GM12873 (cell line): ENCODE results near the gene STAC3.

Experiments
- TF ChIP-seq, protein P1 (sequence below): IDR thresholded peaks from 2 replicates; pipeline ENCODE4 v1.5.1; 2012; ENCODE audit warnings: low read depth, mild to moderate bottlenecking, moderate library complexity, low read length, control low read depth; ENCODE audit not compliant: insufficient read depth; ENCODE audit errors: missing control alignments

Gene STAC3

DNA sequence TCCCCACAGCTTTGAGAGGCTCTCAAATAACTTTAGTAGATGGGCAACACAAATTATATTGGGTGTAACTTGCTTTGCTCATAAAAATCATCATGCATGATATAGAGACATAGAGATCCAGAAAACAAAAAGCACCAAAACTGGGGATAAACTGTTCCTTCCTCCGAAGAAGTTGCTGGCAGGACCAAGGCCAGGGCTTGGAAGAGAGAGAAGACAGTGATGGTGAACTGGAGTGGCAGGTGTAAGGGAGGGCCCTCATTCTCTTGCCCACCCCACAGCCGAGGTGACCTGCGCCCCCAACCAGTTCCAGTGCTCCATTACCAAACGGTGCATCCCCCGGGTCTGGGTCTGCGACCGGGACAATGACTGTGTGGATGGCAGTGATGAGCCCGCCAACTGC is 49.8 kb downstream of the STAC3 start:
- TF ChIP-seq, protein P1, sequence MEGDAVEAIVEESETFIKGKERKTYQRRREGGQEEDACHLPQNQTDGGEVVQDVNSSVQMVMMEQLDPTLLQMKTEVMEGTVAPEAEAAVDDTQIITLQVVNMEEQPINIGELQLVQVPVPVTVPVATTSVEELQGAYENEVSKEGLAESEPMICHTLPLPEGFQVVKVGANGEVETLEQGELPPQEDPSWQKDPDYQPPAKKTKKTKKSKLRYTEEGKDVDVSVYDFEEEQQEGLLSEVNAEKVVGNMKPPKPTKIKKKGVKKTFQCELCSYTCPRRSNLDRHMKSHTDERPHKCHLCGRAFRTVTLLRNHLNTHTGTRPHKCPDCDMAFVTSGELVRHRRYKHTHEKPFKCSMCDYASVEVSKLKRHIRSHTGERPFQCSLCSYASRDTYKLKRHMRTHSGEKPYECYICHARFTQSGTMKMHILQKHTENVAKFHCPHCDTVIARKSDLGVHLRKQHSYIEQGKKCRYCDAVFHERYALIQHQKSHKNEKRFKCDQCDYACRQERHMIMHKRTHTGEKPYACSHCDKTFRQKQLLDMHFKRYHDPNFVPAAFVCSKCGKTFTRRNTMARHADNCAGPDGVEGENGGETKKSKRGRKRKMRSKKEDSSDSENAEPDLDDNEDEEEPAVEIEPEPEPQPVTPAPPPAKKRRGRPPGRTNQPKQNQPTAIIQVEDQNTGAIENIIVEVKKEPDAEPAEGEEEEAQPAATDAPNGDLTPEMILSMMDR: no peak

DNA sequence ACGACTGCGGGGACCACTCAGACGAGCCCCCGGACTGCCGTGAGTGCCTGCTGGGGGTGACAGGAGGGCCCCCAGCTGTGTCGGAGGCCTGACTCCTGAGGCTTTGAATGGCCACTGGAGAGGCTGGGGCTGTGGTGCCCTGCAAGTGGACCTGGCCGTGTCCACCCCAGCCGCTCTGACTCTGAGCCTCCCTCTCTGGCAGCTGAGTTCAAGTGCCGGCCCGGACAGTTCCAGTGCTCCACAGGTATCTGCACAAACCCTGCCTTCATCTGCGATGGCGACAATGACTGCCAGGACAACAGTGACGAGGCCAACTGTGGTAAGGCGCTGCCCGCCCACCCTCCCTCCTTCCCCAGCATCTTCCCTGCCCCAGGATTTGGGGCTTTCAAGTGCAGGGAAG is 50.5 kb downstream of the STAC3 start:
- TF ChIP-seq, protein P1: no peak

DNA sequence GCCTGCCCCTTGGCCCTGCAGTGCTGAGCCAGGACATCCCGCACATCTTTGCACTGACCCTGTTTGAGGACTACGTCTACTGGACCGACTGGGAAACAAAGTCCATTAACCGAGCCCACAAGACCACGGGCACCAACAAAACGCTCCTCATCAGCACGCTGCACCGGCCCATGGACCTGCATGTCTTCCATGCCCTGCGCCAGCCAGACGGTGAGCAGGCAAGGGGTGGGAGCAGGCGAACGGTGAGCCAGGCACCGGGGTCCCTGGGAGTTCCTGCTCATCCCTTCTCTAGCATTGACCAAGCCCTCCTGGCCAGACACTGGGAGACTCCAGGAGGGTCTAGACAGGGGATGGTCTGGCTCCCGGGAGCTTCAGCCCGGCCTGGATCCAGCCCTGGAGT is 51.8 kb downstream of the STAC3 start:
- TF ChIP-seq, protein P1: no peak

DNA sequence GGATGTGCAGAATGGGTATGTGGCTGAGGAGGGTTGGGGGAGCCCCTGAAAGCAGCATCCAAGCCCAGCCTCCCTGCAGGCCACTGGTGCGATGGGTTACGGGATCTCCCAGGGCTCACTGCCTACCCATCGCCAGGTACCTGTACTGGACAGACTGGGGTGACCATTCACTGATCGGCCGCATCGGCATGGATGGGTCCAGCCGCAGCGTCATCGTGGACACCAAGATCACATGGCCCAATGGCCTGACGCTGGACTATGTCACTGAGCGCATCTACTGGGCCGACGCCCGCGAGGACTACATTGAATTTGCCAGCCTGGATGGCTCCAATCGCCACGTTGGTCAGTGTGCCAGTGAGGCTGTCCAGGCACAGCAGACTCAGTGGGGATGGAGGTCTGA is 52.7 kb downstream of the STAC3 start:
- TF ChIP-seq, protein P1: no peak

DNA sequence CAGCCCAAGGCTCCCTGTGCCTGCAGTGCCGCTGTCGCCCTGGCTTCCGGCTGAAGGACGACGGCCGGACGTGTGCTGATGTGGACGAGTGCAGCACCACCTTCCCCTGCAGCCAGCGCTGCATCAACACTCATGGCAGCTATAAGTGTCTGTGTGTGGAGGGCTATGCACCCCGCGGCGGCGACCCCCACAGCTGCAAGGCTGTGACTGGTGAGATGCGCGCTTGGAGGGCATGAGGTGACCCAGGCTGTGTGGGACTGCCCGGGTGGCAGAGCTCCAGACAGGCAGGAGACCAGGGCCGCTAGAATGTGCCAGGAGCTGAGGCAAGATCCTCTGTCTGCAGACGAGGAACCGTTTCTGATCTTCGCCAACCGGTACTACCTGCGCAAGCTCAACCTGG is 54.0 kb downstream of the STAC3 start:
- TF ChIP-seq, protein P1: no peak

- TF ChIP-seq, protein P1: no peak
These were observed 54.5 kb downstream of the STAC3 start for GRCh38 chr12:57196439-57196838.

GRCh38 chr12:57195611-57196371 is 55.2 kb downstream of the STAC3 start:
- TF ChIP-seq, protein P1: no peak
